ENCODE results near the gene BCL2L11. TPM values are rescaled to one million over a fixed set of nuclear protein-coding genes. Genes with fewer than 3 reads are reported as not detected.

BCL2L11 gene
- total and polyA plus RNA-seq, 2 experiments from 2014 or later = 10.6 to 22.5 TPM

DNA sequence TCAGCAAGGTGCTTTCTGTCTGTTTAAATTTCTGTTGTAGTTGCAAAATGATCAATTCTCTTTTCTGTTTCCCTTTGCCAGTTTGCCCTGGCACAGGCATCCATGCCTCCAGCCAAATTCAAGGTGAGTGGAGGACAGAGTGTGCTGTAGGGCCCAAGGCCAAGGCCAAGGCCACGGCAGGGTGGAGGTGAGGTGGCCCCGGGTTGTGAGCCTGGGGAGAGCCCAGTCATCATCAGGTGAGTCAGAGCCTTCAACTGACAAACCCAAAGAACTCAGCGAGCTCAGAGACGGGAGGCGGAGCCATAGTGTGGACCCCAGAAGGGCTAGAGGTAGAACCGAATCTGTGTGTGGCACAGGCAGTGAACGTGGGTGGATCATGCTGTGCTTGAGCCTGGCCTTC is 55.7 kb downstream of the BCL2L11 start (continued):
- TF ChIP-seq, protein P1, sequence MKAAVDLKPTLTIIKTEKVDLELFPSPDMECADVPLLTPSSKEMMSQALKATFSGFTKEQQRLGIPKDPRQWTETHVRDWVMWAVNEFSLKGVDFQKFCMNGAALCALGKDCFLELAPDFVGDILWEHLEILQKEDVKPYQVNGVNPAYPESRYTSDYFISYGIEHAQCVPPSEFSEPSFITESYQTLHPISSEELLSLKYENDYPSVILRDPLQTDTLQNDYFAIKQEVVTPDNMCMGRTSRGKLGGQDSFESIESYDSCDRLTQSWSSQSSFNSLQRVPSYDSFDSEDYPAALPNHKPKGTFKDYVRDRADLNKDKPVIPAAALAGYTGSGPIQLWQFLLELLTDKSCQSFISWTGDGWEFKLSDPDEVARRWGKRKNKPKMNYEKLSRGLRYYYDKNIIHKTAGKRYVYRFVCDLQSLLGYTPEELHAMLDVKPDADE (IDR thresholded peaks at IDR 0.05) = no peak
- TF ChIP-seq JUNB (IDR thresholded peaks at IDR 0.05; ENCODE audit: unreplicated experiment) (no peak), STAT1 (IDR thresholded peaks at IDR 0.05; ENCODE audit: unreplicated experiment) (no peak)

DNA sequence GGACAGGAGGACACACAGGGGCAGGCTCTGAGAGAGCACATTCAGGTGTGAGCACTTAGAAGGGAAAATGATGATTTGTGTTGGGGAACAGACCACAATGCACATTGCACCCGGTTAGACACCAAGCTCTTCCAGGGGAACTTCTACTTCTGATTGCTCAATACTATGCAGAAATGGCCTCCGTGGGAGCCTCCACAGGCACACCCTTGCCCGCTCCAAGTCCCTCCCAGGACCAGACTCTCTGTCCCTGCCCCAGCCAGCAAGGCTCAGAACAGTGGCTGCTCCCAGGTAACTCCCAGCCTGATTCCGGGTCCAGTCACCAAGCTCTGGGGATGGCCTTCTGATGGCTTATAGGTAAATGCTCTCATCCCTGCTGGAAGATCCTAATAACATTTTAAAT is 56.2 kb downstream of the BCL2L11 start:
- no peak for DNase-seq (ENCODE audit: low spot score)
- no peak for ATAC-seq
- TF ChIP-seq, protein P1 (IDR thresholded peaks at IDR 0.05) = no peak
- TF ChIP-seq JUNB (IDR thresholded peaks at IDR 0.05; ENCODE audit: unreplicated experiment) (no peak), EZH2 (IDR thresholded peaks at IDR 0.05; ENCODE audit: low read depth, unreplicated experiment) (no peak), ZNF114 (CRISPR knock-in tag; IDR thresholded peaks at IDR 0.05) (no peak), ZNF331 (CRISPR knock-in tag; IDR thresholded peaks at IDR 0.05; ENCODE audit: low read depth) (no peak), NANOG (IDR thresholded peaks at IDR 0.05; ENCODE audit: borderline replicate concordance) (no peak), POLR2AphosphoS5 (IDR thresholded peaks at IDR 0.05; ENCODE audit: low read depth) (no peak), EZH2phosphoT487 (IDR thresholded peaks at IDR 0.05; ENCODE audit: unreplicated experiment) (no peak)
- TF ChIP-seq, protein P2, sequence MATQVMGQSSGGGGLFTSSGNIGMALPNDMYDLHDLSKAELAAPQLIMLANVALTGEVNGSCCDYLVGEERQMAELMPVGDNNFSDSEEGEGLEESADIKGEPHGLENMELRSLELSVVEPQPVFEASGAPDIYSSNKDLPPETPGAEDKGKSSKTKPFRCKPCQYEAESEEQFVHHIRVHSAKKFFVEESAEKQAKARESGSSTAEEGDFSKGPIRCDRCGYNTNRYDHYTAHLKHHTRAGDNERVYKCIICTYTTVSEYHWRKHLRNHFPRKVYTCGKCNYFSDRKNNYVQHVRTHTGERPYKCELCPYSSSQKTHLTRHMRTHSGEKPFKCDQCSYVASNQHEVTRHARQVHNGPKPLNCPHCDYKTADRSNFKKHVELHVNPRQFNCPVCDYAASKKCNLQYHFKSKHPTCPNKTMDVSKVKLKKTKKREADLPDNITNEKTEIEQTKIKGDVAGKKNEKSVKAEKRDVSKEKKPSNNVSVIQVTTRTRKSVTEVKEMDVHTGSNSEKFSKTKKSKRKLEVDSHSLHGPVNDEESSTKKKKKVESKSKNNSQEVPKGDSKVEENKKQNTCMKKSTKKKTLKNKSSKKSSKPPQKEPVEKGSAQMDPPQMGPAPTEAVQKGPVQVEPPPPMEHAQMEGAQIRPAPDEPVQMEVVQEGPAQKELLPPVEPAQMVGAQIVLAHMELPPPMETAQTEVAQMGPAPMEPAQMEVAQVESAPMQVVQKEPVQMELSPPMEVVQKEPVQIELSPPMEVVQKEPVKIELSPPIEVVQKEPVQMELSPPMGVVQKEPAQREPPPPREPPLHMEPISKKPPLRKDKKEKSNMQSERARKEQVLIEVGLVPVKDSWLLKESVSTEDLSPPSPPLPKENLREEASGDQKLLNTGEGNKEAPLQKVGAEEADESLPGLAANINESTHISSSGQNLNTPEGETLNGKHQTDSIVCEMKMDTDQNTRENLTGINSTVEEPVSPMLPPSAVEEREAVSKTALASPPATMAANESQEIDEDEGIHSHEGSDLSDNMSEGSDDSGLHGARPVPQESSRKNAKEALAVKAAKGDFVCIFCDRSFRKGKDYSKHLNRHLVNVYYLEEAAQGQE (IDR thresholded peaks at IDR 0.05; ENCODE audit: unreplicated experiment) = no peak
- TF ChIP-seq, protein P3, sequence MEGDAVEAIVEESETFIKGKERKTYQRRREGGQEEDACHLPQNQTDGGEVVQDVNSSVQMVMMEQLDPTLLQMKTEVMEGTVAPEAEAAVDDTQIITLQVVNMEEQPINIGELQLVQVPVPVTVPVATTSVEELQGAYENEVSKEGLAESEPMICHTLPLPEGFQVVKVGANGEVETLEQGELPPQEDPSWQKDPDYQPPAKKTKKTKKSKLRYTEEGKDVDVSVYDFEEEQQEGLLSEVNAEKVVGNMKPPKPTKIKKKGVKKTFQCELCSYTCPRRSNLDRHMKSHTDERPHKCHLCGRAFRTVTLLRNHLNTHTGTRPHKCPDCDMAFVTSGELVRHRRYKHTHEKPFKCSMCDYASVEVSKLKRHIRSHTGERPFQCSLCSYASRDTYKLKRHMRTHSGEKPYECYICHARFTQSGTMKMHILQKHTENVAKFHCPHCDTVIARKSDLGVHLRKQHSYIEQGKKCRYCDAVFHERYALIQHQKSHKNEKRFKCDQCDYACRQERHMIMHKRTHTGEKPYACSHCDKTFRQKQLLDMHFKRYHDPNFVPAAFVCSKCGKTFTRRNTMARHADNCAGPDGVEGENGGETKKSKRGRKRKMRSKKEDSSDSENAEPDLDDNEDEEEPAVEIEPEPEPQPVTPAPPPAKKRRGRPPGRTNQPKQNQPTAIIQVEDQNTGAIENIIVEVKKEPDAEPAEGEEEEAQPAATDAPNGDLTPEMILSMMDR (conservative IDR thresholded peaks at IDR 0.05; ENCODE audit: low read depth in 2 of 2) = no peak
- TF ChIP-seq, protein P4, sequence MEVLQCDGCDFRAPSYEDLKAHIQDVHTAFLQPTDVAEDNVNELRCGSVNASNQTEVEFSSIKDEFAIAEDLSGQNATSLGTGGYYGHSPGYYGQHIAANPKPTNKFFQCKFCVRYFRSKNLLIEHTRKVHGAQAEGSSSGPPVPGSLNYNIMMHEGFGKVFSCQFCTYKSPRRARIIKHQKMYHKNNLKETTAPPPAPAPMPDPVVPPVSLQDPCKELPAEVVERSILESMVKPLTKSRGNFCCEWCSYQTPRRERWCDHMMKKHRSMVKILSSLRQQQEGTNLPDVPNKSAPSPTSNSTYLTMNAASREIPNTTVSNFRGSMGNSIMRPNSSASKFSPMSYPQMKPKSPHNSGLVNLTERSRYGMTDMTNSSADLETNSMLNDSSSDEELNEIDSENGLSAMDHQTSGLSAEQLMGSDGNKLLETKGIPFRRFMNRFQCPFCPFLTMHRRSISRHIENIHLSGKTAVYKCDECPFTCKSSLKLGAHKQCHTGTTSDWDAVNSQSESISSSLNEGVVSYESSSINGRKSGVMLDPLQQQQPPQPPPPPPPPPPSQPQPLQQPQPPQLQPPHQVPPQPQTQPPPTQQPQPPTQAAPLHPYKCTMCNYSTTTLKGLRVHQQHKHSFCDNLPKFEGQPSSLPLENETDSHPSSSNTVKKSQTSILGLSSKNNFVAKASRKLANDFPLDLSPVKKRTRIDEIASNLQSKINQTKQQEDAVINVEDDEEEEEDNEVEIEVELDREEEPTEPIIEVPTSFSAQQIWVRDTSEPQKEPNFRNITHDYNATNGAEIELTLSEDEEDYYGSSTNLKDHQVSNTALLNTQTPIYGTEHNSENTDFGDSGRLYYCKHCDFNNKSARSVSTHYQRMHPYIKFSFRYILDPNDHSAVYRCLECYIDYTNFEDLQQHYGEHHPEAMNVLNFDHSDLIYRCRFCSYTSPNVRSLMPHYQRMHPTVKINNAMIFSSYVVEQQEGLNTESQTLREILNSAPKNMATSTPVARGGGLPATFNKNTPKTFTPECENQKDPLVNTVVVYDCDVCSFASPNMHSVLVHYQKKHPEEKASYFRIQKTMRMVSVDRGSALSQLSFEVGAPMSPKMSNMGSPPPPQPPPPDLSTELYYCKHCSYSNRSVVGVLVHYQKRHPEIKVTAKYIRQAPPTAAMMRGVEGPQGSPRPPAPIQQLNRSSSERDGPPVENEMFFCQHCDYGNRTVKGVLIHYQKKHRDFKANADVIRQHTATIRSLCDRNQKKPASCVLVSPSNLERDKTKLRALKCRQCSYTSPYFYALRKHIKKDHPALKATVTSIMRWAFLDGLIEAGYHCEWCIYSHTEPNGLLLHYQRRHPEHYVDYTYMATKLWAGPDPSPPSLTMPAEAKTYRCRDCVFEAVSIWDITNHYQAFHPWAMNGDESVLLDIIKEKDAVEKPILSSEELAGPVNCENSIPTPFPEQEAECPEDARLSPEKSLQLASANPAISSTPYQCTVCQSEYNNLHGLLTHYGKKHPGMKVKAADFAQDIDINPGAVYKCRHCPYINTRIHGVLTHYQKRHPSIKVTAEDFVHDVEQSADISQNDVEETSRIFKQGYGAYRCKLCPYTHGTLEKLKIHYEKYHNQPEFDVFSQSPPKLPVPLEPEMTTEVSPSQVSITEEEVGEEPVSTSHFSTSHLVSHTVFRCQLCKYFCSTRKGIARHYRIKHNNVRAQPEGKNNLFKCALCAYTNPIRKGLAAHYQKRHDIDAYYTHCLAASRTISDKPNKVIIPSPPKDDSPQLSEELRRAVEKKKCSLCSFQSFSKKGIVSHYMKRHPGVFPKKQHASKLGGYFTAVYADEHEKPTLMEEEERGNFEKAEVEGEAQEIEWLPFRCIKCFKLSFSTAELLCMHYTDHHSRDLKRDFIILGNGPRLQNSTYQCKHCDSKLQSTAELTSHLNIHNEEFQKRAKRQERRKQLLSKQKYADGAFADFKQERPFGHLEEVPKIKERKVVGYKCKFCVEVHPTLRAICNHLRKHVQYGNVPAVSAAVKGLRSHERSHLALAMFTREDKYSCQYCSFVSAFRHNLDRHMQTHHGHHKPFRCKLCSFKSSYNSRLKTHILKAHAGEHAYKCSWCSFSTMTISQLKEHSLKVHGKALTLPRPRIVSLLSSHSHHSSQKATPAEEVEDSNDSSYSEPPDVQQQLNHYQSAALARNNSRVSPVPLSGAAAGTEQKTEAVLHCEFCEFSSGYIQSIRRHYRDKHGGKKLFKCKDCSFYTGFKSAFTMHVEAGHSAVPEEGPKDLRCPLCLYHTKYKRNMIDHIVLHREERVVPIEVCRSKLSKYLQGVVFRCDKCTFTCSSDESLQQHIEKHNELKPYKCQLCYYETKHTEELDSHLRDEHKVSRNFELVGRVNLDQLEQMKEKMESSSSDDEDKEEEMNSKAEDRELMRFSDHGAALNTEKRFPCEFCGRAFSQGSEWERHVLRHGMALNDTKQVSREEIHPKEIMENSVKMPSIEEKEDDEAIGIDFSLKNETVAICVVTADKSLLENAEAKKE (CRISPR knock-in tag; IDR thresholded peaks at IDR 0.05) = no peak

More for the DNA sequence above, 56.2 kb downstream of the BCL2L11 start:
- peaks cover 11% of the 10 kb centered on the region for H3K4me1 Mint-ChIP-seq
- H3K27ac ChIP-seq (ENCODE audit: low read depth) = no peak overlapping the region
- H3F3A ChIP-seq (replicated peaks; ENCODE audit: low read depth) = no peaks in the 10 kb centered on the region
- no peaks in the 10 kb centered on the region for H3K27me3 ChIP-seq (ENCODE audit: insufficient read depth)
- H4K20me1 ChIP-seq (replicated peaks; ENCODE audit: insufficient read depth) = no peaks in the 10 kb centered on the region
- H2AFZ ChIP-seq = no peak overlapping the region
- no peaks in the 10 kb centered on the region for H3K36me3 Mint-ChIP-seq (ENCODE audit: low read depth)
- no peak overlapping the region for H3K4me3 ChIP-seq
- no peak overlapping the region for H3K4me2 ChIP-seq
- H3K9me2 ChIP-seq (ENCODE audit: insufficient read depth) = no peaks in the 10 kb centered on the region
- H3K4me1 ChIP-seq (ENCODE audit: insufficient read depth) = 0 out of 2 replicates have a peak, but pooled peaks cover 5% of the 10 kb centered on the region
- peaks cover 8% of the 10 kb centered on the region for H3K27me3 Mint-ChIP-seq (ENCODE audit: insufficient read depth, low read depth, poor library complexity)
- no peak overlapping the region for H3K27ac Mint-ChIP-seq
- H3K9me3 Mint-ChIP-seq = no peaks in the 10 kb centered on the region
- no peaks in the 10 kb centered on the region for H3K79me2 ChIP-seq (replicated peaks; ENCODE audit: insufficient read depth)
- H3K4me3 Mint-ChIP-seq = no peak overlapping the region
- no peaks in the 10 kb centered on the region; the same call in 1 of the 2 replicates for H3K36me3 ChIP-seq (ENCODE audit: insufficient read depth)
